Endodermal cell (in vitro differentiated cells): ENCODE results near the gene EPHA2. TPM values are rescaled to one million over a fixed set of nuclear protein-coding genes. Genes with fewer than 3 reads are reported as not detected.

Experiments used
- DNase-seq: peaks from one replicate; pipeline ENCODE4 v3.0.0-alpha.2; 2017
- H3K27ac ChIP-seq: 2 replicates; pipeline ENCODE4 v1.5.1; 2013; ENCODE audit warnings: mild to moderate bottlenecking, low read depth, low read length, moderate library complexity
- H3K27me3 ChIP-seq: 2 replicates; pipeline ENCODE4 v1.6.1; 2013; ENCODE audit warnings: mild to moderate bottlenecking, low read length, moderate library complexity; ENCODE audit not compliant: insufficient read depth, control insufficient read depth, poor library complexity, severe bottlenecking
- H3K36me3 ChIP-seq: 2 replicates; pipeline ENCODE4 v1.7.0; 2013; ENCODE audit warnings: mild to moderate bottlenecking, low read length, moderate library complexity; ENCODE audit not compliant: control insufficient read depth, insufficient read depth
- H3K4me1 ChIP-seq: one replicate; pipeline ENCODE4 v1.7.0; 2013; ENCODE audit warnings: low read length; ENCODE audit not compliant: control insufficient read depth, insufficient read depth
- H3K4me3 ChIP-seq: 2 replicates; pipeline ENCODE4 v1.5.1; 2013; ENCODE audit warnings: mild to moderate bottlenecking, low read length, moderate library complexity
- H3K9ac ChIP-seq: 2 replicates; pipeline ENCODE4 v1.6.1; 2013; ENCODE audit warnings: mild to moderate bottlenecking, low read length, moderate library complexity; ENCODE audit not compliant: poor library complexity, severe bottlenecking; ENCODE audit errors: extremely low read depth
- H3K9me3 ChIP-seq: 2 replicates; pipeline ENCODE4 v1.6.1; 2013; ENCODE audit warnings: mild to moderate bottlenecking, low read length, moderate library complexity; ENCODE audit not compliant: control insufficient read depth
- H3K27ac Mint-ChIP-seq: 2 replicates; pipeline ENCODE4 v1.8.0; 2020; ENCODE audit warnings: mixed read lengths
- H3K27me3 Mint-ChIP-seq: 2 replicates; pipeline ENCODE4 v1.8.0; 2021; ENCODE audit warnings: mild to moderate bottlenecking, mixed read lengths; ENCODE audit not compliant: insufficient read depth
- H3K36me3 Mint-ChIP-seq: 2 replicates; pipeline ENCODE4 v1.8.0; 2020; ENCODE audit warnings: low read depth, mixed read lengths
- H3K4me1 Mint-ChIP-seq: 2 replicates; pipeline ENCODE4 v1.8.0; 2020; ENCODE audit warnings: mixed read lengths
- H3K4me3 Mint-ChIP-seq: 2 replicates; pipeline ENCODE4 v1.8.0; 2020; ENCODE audit warnings: mild to moderate bottlenecking, moderate library complexity, mixed read lengths
- H3K9me3 Mint-ChIP-seq: 2 replicates; pipeline ENCODE4 v1.8.0; 2020; ENCODE audit warnings: mild to moderate bottlenecking, mixed read lengths
- WGBS, 2 experiments: methylation state at CpG; one replicate each; pipeline versions ENCODE4 v1.1.5 to v1.1.7; 2013; ENCODE audit warnings: missing lambda C conversion rate in 2 of 2, mixed read lengths in 1 of 2; ENCODE audit not compliant: insufficient coverage in 1 of 2, insufficient read length in 1 of 2; 5-methylcytosine and 5-hydroxymethylcytosine counted together
- total RNA-seq, 2 donors: library from RNA; stranded (reverse); fragmentation: NEBNext Ultra II Directional in 1 of 2; extraction: Animal tissue kit (Norgen Biotek cat#: 25700) in 1 of 2; gene quantifications; 2 replicates in 1 of 2; 3 replicates in 1 of 2; pipeline ENCODE4 v1.2.1, GENCODE V29; 2021
- TF ChIP-seq, protein P1 (sequence below): fragments of 200-600 bp; sonication (generic); conservative IDR thresholded peaks from 2 replicates; pipeline ENCODE4 v1.5.0; 2021; ENCODE audit warnings: antibody characterized with exemption, mild to moderate bottlenecking

The EPHA2 gene
- total RNA-seq, 2 donors from 2014 or later: 56.5 to 64.3 TPM

GRCh38 chr1:16191916-16192546 lies 36.2 kb upstream of the EPHA2 start:
- no peaks in the 10 kb centered on the region for H3K4me1 Mint-ChIP-seq

DNA sequence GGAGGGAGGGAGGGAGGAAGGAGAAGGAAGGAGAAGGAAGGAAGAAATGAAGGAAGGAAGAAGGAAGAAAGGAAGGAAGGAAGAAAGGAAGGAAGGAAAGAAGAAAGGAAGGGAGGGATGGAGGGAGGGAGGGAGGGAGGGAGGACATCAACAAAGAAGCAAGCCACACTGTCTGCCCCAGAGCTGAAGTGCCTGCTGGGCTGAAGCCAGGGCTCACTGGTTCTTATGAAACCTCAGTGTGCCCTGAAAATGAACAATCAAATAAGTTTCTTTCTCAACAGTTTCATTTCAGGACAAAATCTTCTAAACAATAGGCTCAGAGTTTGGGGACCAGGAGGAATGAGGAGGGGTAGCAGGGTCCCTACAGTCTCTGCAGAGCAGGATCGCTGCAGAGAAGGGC lies 35.4 kb upstream of the EPHA2 start:
- no peaks in the 10 kb centered on the region for H3K4me1 Mint-ChIP-seq
- 94% methylated on average over 1 of the region's 1 CpG; no CpG with 5 or more reads in 1 of the 2 experiments for WGBS, 2 experiments
- no peak overlapping the region for H3K4me3 Mint-ChIP-seq
- no peaks in the 10 kb centered on the region for H3K9me3 ChIP-seq
- TF ChIP-seq, protein P1, sequence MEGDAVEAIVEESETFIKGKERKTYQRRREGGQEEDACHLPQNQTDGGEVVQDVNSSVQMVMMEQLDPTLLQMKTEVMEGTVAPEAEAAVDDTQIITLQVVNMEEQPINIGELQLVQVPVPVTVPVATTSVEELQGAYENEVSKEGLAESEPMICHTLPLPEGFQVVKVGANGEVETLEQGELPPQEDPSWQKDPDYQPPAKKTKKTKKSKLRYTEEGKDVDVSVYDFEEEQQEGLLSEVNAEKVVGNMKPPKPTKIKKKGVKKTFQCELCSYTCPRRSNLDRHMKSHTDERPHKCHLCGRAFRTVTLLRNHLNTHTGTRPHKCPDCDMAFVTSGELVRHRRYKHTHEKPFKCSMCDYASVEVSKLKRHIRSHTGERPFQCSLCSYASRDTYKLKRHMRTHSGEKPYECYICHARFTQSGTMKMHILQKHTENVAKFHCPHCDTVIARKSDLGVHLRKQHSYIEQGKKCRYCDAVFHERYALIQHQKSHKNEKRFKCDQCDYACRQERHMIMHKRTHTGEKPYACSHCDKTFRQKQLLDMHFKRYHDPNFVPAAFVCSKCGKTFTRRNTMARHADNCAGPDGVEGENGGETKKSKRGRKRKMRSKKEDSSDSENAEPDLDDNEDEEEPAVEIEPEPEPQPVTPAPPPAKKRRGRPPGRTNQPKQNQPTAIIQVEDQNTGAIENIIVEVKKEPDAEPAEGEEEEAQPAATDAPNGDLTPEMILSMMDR: no peak
- H3K36me3 Mint-ChIP-seq: no peaks in the 10 kb centered on the region
- H3K27ac ChIP-seq: no peak overlapping the region
- no peak for DNase-seq
- H3K4me3 ChIP-seq: no peak overlapping the region
- no peaks in the 10 kb centered on the region for H3K36me3 ChIP-seq
- H3K9me3 Mint-ChIP-seq: no peaks in the 10 kb centered on the region
- H3K27me3 Mint-ChIP-seq: peaks cover 3% of the 10 kb centered on the region
- H3K27ac Mint-ChIP-seq: no peak overlapping the region
- H3K4me1 ChIP-seq: no peaks in the 10 kb centered on the region
- H3K27me3 ChIP-seq: no peaks in the 10 kb centered on the region
- H3K9ac ChIP-seq: no peak overlapping the region

More at GRCh38 chr1:16191916-16192546, 36.2 kb upstream of the EPHA2 start:
- H3K4me3 ChIP-seq: no peak overlapping the region
- H3K27ac Mint-ChIP-seq: no peak overlapping the region
- H3K9me3 Mint-ChIP-seq: no peaks in the 10 kb centered on the region
- H3K36me3 ChIP-seq: no peaks in the 10 kb centered on the region
- DNase-seq: no peak
- no peaks in the 10 kb centered on the region for H3K27me3 ChIP-seq
- no peaks in the 10 kb centered on the region for H3K36me3 Mint-ChIP-seq
- H3K9me3 ChIP-seq: no peaks in the 10 kb centered on the region
- H3K4me1 ChIP-seq: no peaks in the 10 kb centered on the region
- H3K9ac ChIP-seq: no peak overlapping the region
- TF ChIP-seq, protein P1: no peak
- peaks cover 3% of the 10 kb centered on the region for H3K27me3 Mint-ChIP-seq
- 92 to 95% methylated on average over 4 to 5 of the region's 6 CpGs for WGBS, 2 experiments
- no peak overlapping the region for H3K27ac ChIP-seq
- no peak overlapping the region for H3K4me3 Mint-ChIP-seq

- no peaks in the 10 kb centered on the region for H3K36me3 Mint-ChIP-seq
- no peaks in the 10 kb centered on the region for H3K4me1 ChIP-seq
Measured at GRCh38 chr1:16189921-16190621, 34.2 kb upstream of the EPHA2 start.

More at GRCh38 chr1:16189921-16190621, 34.2 kb upstream of the EPHA2 start:
- no peak overlapping the region for H3K27ac Mint-ChIP-seq
- H3K4me1 Mint-ChIP-seq: no peaks in the 10 kb centered on the region
- WGBS, 2 experiments: 51 to 77% methylated on average over 4 to 9 of the region's 9 CpGs
- Histone ChIP-seq H3K9ac (no peak overlapping the region), H3K27ac (no peak overlapping the region), H3K27me3 (no peaks in the 10 kb centered on the region), H3K4me3 (no peak overlapping the region), H3K36me3 (no peaks in the 10 kb centered on the region), H3K9me3 (no peaks in the 10 kb centered on the region)
- TF ChIP-seq, protein P1: no peak
- H3K4me3 Mint-ChIP-seq: no peak overlapping the region
- H3K27me3 Mint-ChIP-seq: peaks cover 3% of the 10 kb centered on the region
- H3K9me3 Mint-ChIP-seq: no peaks in the 10 kb centered on the region
- no peak for DNase-seq
